ENCODE measurements around the gene UBE2D4. TPM values are rescaled to one million over a fixed set of nuclear protein-coding genes. Genes with fewer than 3 reads are reported as not detected.
"Not testable (repeated sequence)": the region's sequence is repeated elsewhere in the genome, so short reads cannot be mapped to it uniquely, and the experiment has no call there.

Gene UBE2D4
- total RNA-seq, 1 donor from 2014 or later, result 17.0 TPM

GRCh38 chr7:43968172-43969040, 42.2 kb downstream of the UBE2D4 start:
- not testable (repeated sequence) for DNase-seq (ENCODE audit: low read depth)

- DNase-seq (ENCODE audit: low read depth), result not testable (repeated sequence)
Observed at GRCh38 chr7:43969586-43969985, 43.4 kb downstream of the UBE2D4 start.

- not testable (repeated sequence) for DNase-seq (ENCODE audit: low read depth)
Observed at GRCh38 chr7:43970698-43971097, 44.5 kb downstream of the UBE2D4 start.

GRCh38 chr7:43974033-43974573, 47.9 kb downstream of the UBE2D4 start:
- not testable (repeated sequence) for DNase-seq (ENCODE audit: low read depth)

- DNase-seq (ENCODE audit: low read depth), result not testable (repeated sequence)
Observed at GRCh38 chr7:43974725-43975482, 48.7 kb downstream of the UBE2D4 start.

GRCh38 chr7:43977525-43977924, 51.3 kb downstream of the UBE2D4 start:
- DNase-seq (ENCODE audit: low read depth), result no peak

- DNase-seq (ENCODE audit: low read depth), result not testable (repeated sequence)
Observed at GRCh38 chr7:43978102-43978501, 51.9 kb downstream of the UBE2D4 start.

- not testable (repeated sequence) for DNase-seq (ENCODE audit: low read depth)
Observed at GRCh38 chr7:43982848-43983247, 56.6 kb downstream of the UBE2D4 start.

- DNase-seq (ENCODE audit: low read depth), result not testable (repeated sequence)
Observed at GRCh38 chr7:43983736-43984135, 57.5 kb downstream of the UBE2D4 start.

GRCh38 chr7:43985904-43986864, 59.9 kb downstream of the UBE2D4 start:
- peak; percentile 30 for DNase-seq (ENCODE audit: low read depth)

- not testable (repeated sequence) for DNase-seq (ENCODE audit: low read depth)
Observed at GRCh38 chr7:43987476-43987875, 61.2 kb downstream of the UBE2D4 start.

- not testable (repeated sequence) for DNase-seq (ENCODE audit: low read depth)
Observed at GRCh38 chr7:43990011-43990585, 63.9 kb downstream of the UBE2D4 start.

- peak; percentile 4 for DNase-seq (ENCODE audit: low read depth)
Observed at GRCh38 chr7:43990829-43991228, 64.6 kb downstream of the UBE2D4 start.

- peak; percentile 73 for DNase-seq (ENCODE audit: low read depth)
Observed at GRCh38 chr7:43992896-43993295, 66.7 kb downstream of the UBE2D4 start.

GRCh38 chr7:43994681-43995080, 68.4 kb downstream of the UBE2D4 start:
- not testable (repeated sequence) for DNase-seq (ENCODE audit: low read depth)

- not testable (repeated sequence) for DNase-seq (ENCODE audit: low read depth)
Observed at GRCh38 chr7:43997532-43997931, 71.3 kb downstream of the UBE2D4 start, which contains the start of gene SPDYE1. TSS of gene SPDYE1 (plus strand) at chr7:43997897. CDS start at chr7:43999950, 2,053 bp downstream.
